Measurements from ENCODE around the gene PCBP3.

- TF ChIP-seq ZNF274 (IDR thresholded peaks at IDR 0.05; ENCODE audit: low read depth, low read length) (no peak), YY1 (IDR thresholded peaks at IDR 0.05; ENCODE audit: insufficient read depth, insufficient read length) (no peak), SUZ12 (IDR thresholded peaks at IDR 0.05; ENCODE audit: extremely low read depth, insufficient read depth, insufficient read length) (no peak)
Measured at GRCh38 chr21:45805321-45805720, 161.8 kb downstream of the PCBP3 start.
